CD14-positive monocyte (primary cell): Measurements from ENCODE around the gene CHRNA4. TPM values are rescaled to one million over a fixed set of nuclear protein-coding genes. Genes with fewer than 3 reads are reported as not detected.

Source experiments
- DNase-seq, 3 donors: peaks; one replicate each; pipeline ENCODE4 v3.0.0-alpha.2; 2011 to 2022
- H2AFZ ChIP-seq: 2 replicates; pipeline ENCODE4 v1.6.0; 2012; ENCODE audit warnings: mild to moderate bottlenecking, low read depth, low read length, inconsistent platforms; ENCODE audit not compliant: insufficient read depth, poor library complexity, severe bottlenecking
- H3K27ac ChIP-seq, 2 donors: 1 replicate in 1 of 2; 2 replicates in 1 of 2; pipeline ENCODE4 v1.5.1; 2012 to 2013; ENCODE audit warnings: low read length in 2 of 2, control low read depth in 1 of 2, inconsistent platforms in 1 of 2, low read depth in 1 of 2, mild to moderate bottlenecking in 1 of 2
- H3K27me3 ChIP-seq, 2 donors: one replicate each; pipeline versions ENCODE4 v1.6.0 to v1.6.1; 2011 to 2013; ENCODE audit warnings: low read length in 2 of 2; ENCODE audit not compliant: control insufficient read depth in 2 of 2, insufficient read depth in 2 of 2
- H3K36me3 ChIP-seq, 2 donors: replicated peaks in 1 of 2; 1 replicate in 1 of 2; 2 replicates in 1 of 2; pipeline versions ENCODE4 v1.5.1 to v1.6.1; 2012 to 2013; ENCODE audit warnings: low read length in 2 of 2, control low read depth in 1 of 2, inconsistent platforms in 1 of 2, mild to moderate bottlenecking in 1 of 2; ENCODE audit not compliant: insufficient read depth in 2 of 2, control insufficient read depth in 1 of 2
- H3K4me1 ChIP-seq, 2 donors: 1 replicate in 1 of 2; 2 replicates in 1 of 2; pipeline versions ENCODE4 v1.5.1 to v1.6.1; 2012 to 2013; ENCODE audit warnings: low read length in 2 of 2, control low read depth in 1 of 2, inconsistent platforms in 1 of 2, mild to moderate bottlenecking in 1 of 2, moderate library complexity in 1 of 2; ENCODE audit not compliant: insufficient read depth in 2 of 2, control insufficient read depth in 1 of 2
- H3K4me2 ChIP-seq: replicated peaks from 2 replicates; pipeline ENCODE3; 2012; ENCODE audit warnings: low read length, moderate library complexity, mild to moderate bottlenecking; ENCODE audit not compliant: poor library complexity, severe bottlenecking; ENCODE audit errors: extremely low read depth
- H3K4me3 ChIP-seq, 3 experiments: fragments of 200-600 bp in 1 of 3; sonication (generic) in 1 of 3; replicated peaks in 1 of 3; 1 replicate in 2 of 3; 2 replicates in 1 of 3; pipeline ENCODE4 v1.5.1; 2011 to 2013; ENCODE audit warnings: low read length in 3 of 3, mild to moderate bottlenecking in 3 of 3, control low read depth in 2 of 3, low read depth in 2 of 3, inconsistent platforms in 1 of 3, moderate library complexity in 1 of 3
- H3K79me2 ChIP-seq: 2 replicates; pipeline ENCODE4 v1.6.0; 2012; ENCODE audit warnings: mild to moderate bottlenecking, control low read depth, inconsistent platforms, low read length, moderate library complexity; ENCODE audit not compliant: insufficient read depth
- H3K9ac ChIP-seq: 2 replicates; pipeline ENCODE4 v1.6.0; 2017; ENCODE audit warnings: low read length, mild to moderate bottlenecking; ENCODE audit not compliant: insufficient read depth, poor library complexity, severe bottlenecking
- H3K9me3 ChIP-seq, 2 donors: replicated peaks in 1 of 2; 1 replicate in 1 of 2; 2 replicates in 1 of 2; pipeline versions ENCODE4 v1.5.1 to v1.6.1; 2012 to 2013; ENCODE audit warnings: low read length in 2 of 2, control low read depth in 1 of 2; ENCODE audit not compliant: control insufficient read depth in 1 of 2, insufficient read depth in 1 of 2
- H4K20me1 ChIP-seq: 2 replicates; pipeline ENCODE4 v1.6.0; 2012; ENCODE audit warnings: mild to moderate bottlenecking, low read length, control low read depth, moderate library complexity; ENCODE audit not compliant: insufficient read depth
- H3K27ac Mint-ChIP-seq, 7 donors: one replicate each; pipeline ENCODE4 v1.8.0; 2020; ENCODE audit warnings: mild to moderate bottlenecking in 7 of 7, mixed read lengths in 7 of 7, moderate library complexity in 6 of 7, inconsistent platforms in 2 of 7
- H3K27me3 Mint-ChIP-seq, 3 donors: one replicate each; pipeline ENCODE4 v1.8.0; 2021 to 2022; ENCODE audit warnings: low read depth in 3 of 3, mild to moderate bottlenecking in 3 of 3, mixed read lengths in 3 of 3, moderate library complexity in 3 of 3, inconsistent platforms in 1 of 3
- H3K36me3 Mint-ChIP-seq, 2 donors: one replicate each; pipeline ENCODE4 v1.8.0; 2020; ENCODE audit warnings: mixed read lengths in 2 of 2, inconsistent platforms in 1 of 2, mild to moderate bottlenecking in 1 of 2
- H3K4me1 Mint-ChIP-seq: one replicate; pipeline ENCODE4 v1.8.0; 2020; ENCODE audit warnings: mild to moderate bottlenecking, mixed read lengths
- H3K4me3 Mint-ChIP-seq, 2 donors: one replicate each; pipeline ENCODE4 v1.8.0; 2020; ENCODE audit warnings: mild to moderate bottlenecking in 2 of 2, mixed read lengths in 2 of 2, moderate library complexity in 1 of 2
- H3K9me3 Mint-ChIP-seq, 7 donors: one replicate each; pipeline ENCODE4 v1.8.0; 2020 to 2022; ENCODE audit warnings: mixed read lengths in 7 of 7, mild to moderate bottlenecking in 6 of 7, moderate library complexity in 6 of 7, inconsistent platforms in 2 of 7
- CTCF ChIP-seq: fragments of 200-600 bp; IDR thresholded peaks from one replicate; pipeline ENCODE4 v1.8.0; 2022; ENCODE audit warnings: antibody characterized with exemption, mild to moderate bottlenecking
- WGBS: methylation state at CpG from one replicate; pipeline ENCODE4 v1.1.5; 2013; ENCODE audit warnings: missing lambda C conversion rate; ENCODE audit not compliant: insufficient coverage; 5-methylcytosine and 5-hydroxymethylcytosine counted together
- intact Hi-C, 2 donors: fragments of 100-400 bp; cut with micrococcal nuclease; formaldehyde crosslinking; loops; one replicate each; pipeline versions ENCODE4 v1.15.0 to v1.15.1; 2023
- polyA plus RNA-seq, 3 donors: library from polyadenylated mRNA; depleted of rRNA in 1 of 3; unstranded in 2 of 3; stranded (reverse) in 1 of 3; fragments of 300-500 nt in 2 of 3; fragments of >200 nt in 1 of 3; fragmentation: Illumina TruSeq in 2 of 3; gene quantifications; 1 replicate in 2 of 3; 2 replicates in 1 of 3; pipeline ENCODE4 v1.2.3, GENCODE V29; 2012 to 2021

The CHRNA4 gene
- polyA plus RNA-seq, 3 donors, result not detected

- peaks cover 0 to 7% (median 7%) of the 10 kb centered on the region in 3 donors for H3K27me3 Mint-ChIP-seq
- H3K4me1 Mint-ChIP-seq, result no peaks in the 10 kb centered on the region
- no peak overlapping the region for H3K4me2 ChIP-seq
- H3K79me2 ChIP-seq, result no peaks in the 10 kb centered on the region
- H3K4me1 ChIP-seq, result no peaks in the 10 kb centered on the region
- H3K4me3 Mint-ChIP-seq, result no peak overlapping the region
- no peaks in the 10 kb centered on the region for H3K36me3 ChIP-seq
- no peak for TF ChIP-seq CTCF
- DNase-seq, result no peak
- H3K27ac ChIP-seq, result no peak overlapping the region
- H3K4me3 ChIP-seq, result no peak overlapping the region
- intact Hi-C loops, result no loop called here
- peak overlapping the region in 1 of 7 donors; percentile 45 for H3K27ac Mint-ChIP-seq
- no peaks in the 10 kb centered on the region for H4K20me1 ChIP-seq
- H3K27me3 ChIP-seq, result no peaks in the 10 kb centered on the region
- WGBS, result 69% methylated on average over 33 of the region's 50 CpGs
- no peaks in the 10 kb centered on the region for H3K36me3 Mint-ChIP-seq
- H3K9ac ChIP-seq, result no peak overlapping the region
- no peak overlapping the region for H2AFZ ChIP-seq
- H3K9me3 Mint-ChIP-seq, result peaks cover 7 to 14% (median 12%) of the 10 kb centered on the region in 7 donors
- peaks cover 8 to 11% of the 10 kb centered on the region in 2 donors for H3K9me3 ChIP-seq
Measured at GRCh38 chr20:63346131-63347080, 14.7 kb downstream of the CHRNA4 start.

- H4K20me1 ChIP-seq, result no peaks in the 10 kb centered on the region
- no peak for DNase-seq
- no peak for TF ChIP-seq CTCF
- Mint-ChIP-seq H3K27me3 (peaks cover 0 to 8% (median 7%) of the 10 kb centered on the region in 3 donors), H3K27ac (peak overlapping the region in 1 of 7 donors; percentile 45), H3K9me3 (peaks cover 5 to 13% (median 9%) of the 10 kb centered on the region in 7 donors), H3K4me3 (no peak overlapping the region), H3K4me1 (no peaks in the 10 kb centered on the region), H3K36me3 (no peaks in the 10 kb centered on the region)
- intact Hi-C loops, result no loop called here
- H3K4me1 ChIP-seq, result no peaks in the 10 kb centered on the region
- H3K9me3 ChIP-seq, result peaks cover 0 to 5% of the 10 kb centered on the region in 2 donors
- H3K4me2 ChIP-seq, result no peak overlapping the region
- WGBS, result 81% methylated on average over 27 of the region's 27 CpGs
- no peaks in the 10 kb centered on the region for H3K79me2 ChIP-seq
- no peaks in the 10 kb centered on the region for H3K36me3 ChIP-seq
- no peak overlapping the region for H2AFZ ChIP-seq
- H3K27ac ChIP-seq, result no peak overlapping the region
- H3K9ac ChIP-seq, result no peak overlapping the region
- H3K4me3 ChIP-seq, result no peak overlapping the region
- no peaks in the 10 kb centered on the region for H3K27me3 ChIP-seq
Measured at GRCh38 chr20:63345328-63346100, 15.6 kb downstream of the CHRNA4 start.
